H1 (cell line): ENCODE measurements around the gene CACNG1. TPM values are rescaled to one million over a fixed set of nuclear protein-coding genes. Genes with fewer than 3 reads are reported as not detected.
A peak's percentile ranks its signal among the peaks of the same experiment; 100 is the strongest.

Experiments
- CTCF ChIA-PET: fragments of 300-600 bp; sonication (Branson Sonifier 250); formaldehyde crosslinking; loops from one replicate; lab custom pipeline; 2021; ENCODE audit not compliant: partially characterized antibody; lab: Charles Lee
- POLR2A ChIA-PET: fragments of 300-600 bp; sonication (Branson Sonifier 250); formaldehyde crosslinking; loops from one replicate; lab custom pipeline; 2021; ENCODE audit warnings: inconsistent platforms; ENCODE audit not compliant: partially characterized antibody; lab: Charles Lee
- DNase-seq, 2 experiments: peaks; one replicate each; pipeline versions ENCODE4 v3.0.0 to v3.0.0-alpha.2; 2010 to 2022; ENCODE audit warnings: low spot score in 2 of 2, low read depth in 1 of 2, mixed read lengths in 1 of 2
- FAIRE-seq: peaks from 2 replicates; lab custom pipeline; 2011; peaks lifted over from hg19 to GRCh38; lab: Jason Lieb, UNC
- H2AFZ ChIP-seq: 2 replicates; pipeline ENCODE4 v1.8.1; 2012; ENCODE audit warnings: low read length, inconsistent platforms
- H2AK5ac ChIP-seq: 2 replicates; pipeline ENCODE4 v1.6.1; 2013; ENCODE audit warnings: low read depth, low read length
- H2BK120ac ChIP-seq: replicated peaks from 2 replicates; pipeline ENCODE3; 2013; ENCODE audit warnings: low read depth, low read length, inconsistent platforms
- H2BK12ac ChIP-seq: 2 replicates; pipeline ENCODE4 v1.6.1; 2013; ENCODE audit warnings: low read depth, low read length
- H2BK15ac ChIP-seq: 2 replicates; pipeline ENCODE4 v1.6.1; 2013; ENCODE audit warnings: low read length
- H2BK20ac ChIP-seq: 2 replicates; pipeline ENCODE4 v1.6.1; 2013; ENCODE audit warnings: low read length
- H2BK5ac ChIP-seq: 2 replicates; pipeline ENCODE4 v1.6.1; 2013; ENCODE audit warnings: low read depth, low read length
- H3K14ac ChIP-seq: 2 replicates; pipeline ENCODE4 v1.6.1; 2013; ENCODE audit warnings: inconsistent platforms; ENCODE audit not compliant: insufficient read length
- H3K18ac ChIP-seq: 2 replicates; pipeline ENCODE4 v1.6.1; 2013; ENCODE audit warnings: low read length; ENCODE audit errors: extremely low read depth
- H3K23ac ChIP-seq: 2 replicates; pipeline ENCODE4 v1.6.1; 2013; ENCODE audit warnings: inconsistent platforms; ENCODE audit not compliant: insufficient read length
- H3K23me2 ChIP-seq: 2 replicates; pipeline ENCODE4 v1.6.1; 2013; ENCODE audit warnings: low read depth, low read length
- H3K27ac ChIP-seq: 2 replicates; pipeline ENCODE4 v1.6.1; 2011; ENCODE audit warnings: low read depth, low read length, inconsistent platforms
- H3K27me3 ChIP-seq, 4 experiments: replicated peaks in 1 of 4; 1 replicate in 1 of 4; 2 replicates in 3 of 4; pipeline versions ENCODE4 v1.6.1 to v1.8.1; 2011 to 2013; ENCODE audit warnings: low read length in 3 of 4, mild to moderate bottlenecking in 3 of 4, inconsistent platforms in 2 of 4, mixed read lengths in 2 of 4, moderate library complexity in 1 of 4; ENCODE audit not compliant: control insufficient read depth in 3 of 4, insufficient read depth in 3 of 4; ENCODE audit errors: extremely low read depth in 1 of 4
- H3K36me3 ChIP-seq, 4 experiments: 2 replicates each; pipeline versions ENCODE4 v1.6.1 to v1.8.1; 2011 to 2013; ENCODE audit warnings: mild to moderate bottlenecking in 4 of 4, low read length in 3 of 4, moderate library complexity in 2 of 4, control low read depth in 1 of 4, inconsistent platforms in 1 of 4; ENCODE audit not compliant: insufficient read depth in 4 of 4, control insufficient read depth in 2 of 4
- H3K4ac ChIP-seq: replicated peaks from 2 replicates; pipeline ENCODE3; 2013; ENCODE audit warnings: low read length, low read depth, mixed read lengths, inconsistent platforms; ENCODE audit not compliant: insufficient read length
- H3K4me1 ChIP-seq, 4 experiments: replicated peaks in 1 of 4; 1 replicate in 1 of 4; 2 replicates in 3 of 4; pipeline versions ENCODE4 v1.6.1 to v1.8.1; 2011 to 2013; ENCODE audit warnings: low read length in 3 of 4, inconsistent platforms in 2 of 4, mixed read lengths in 1 of 4; ENCODE audit not compliant: insufficient read depth in 4 of 4, control insufficient read depth in 3 of 4
- H3K4me2 ChIP-seq, 2 experiments: 2 replicates each; pipeline versions ENCODE4 v1.6.1 to v1.8.1; 2011 to 2013; ENCODE audit warnings: low read depth in 2 of 2, low read length in 2 of 2, control low read depth in 1 of 2, inconsistent platforms in 1 of 2, mild to moderate bottlenecking in 1 of 2; ENCODE audit not compliant: insufficient read depth in 1 of 2
- H3K4me3 ChIP-seq, 4 experiments: fragments of 200-600, 300-600 bp in 1 of 4; sonication (generic), shearing (Covaris generic), sonication (Bioruptor Twin) in 1 of 4; 2 replicates each; pipeline versions ENCODE4 v1.5.1 to v1.8.1; 2011 to 2016; ENCODE audit warnings: low read length in 4 of 4, low read depth in 3 of 4, control low read depth in 2 of 4, inconsistent platforms in 2 of 4, mild to moderate bottlenecking in 2 of 4, mixed read lengths in 1 of 4, moderate library complexity in 1 of 4; ENCODE audit not compliant: insufficient read depth in 2 of 4; ENCODE audit errors: extremely low read depth in 1 of 4
- H3K56ac ChIP-seq: replicated peaks from 2 replicates; pipeline ENCODE3; 2013; ENCODE audit warnings: low read depth, mild to moderate bottlenecking, mixed read lengths, low read length, inconsistent platforms; ENCODE audit not compliant: insufficient read length
- H3K79me1 ChIP-seq: 2 replicates; pipeline ENCODE4 v1.6.1; 2013; ENCODE audit warnings: low read depth, low read length, control low read depth
- H3K79me2 ChIP-seq, 2 experiments: 2 replicates each; pipeline versions ENCODE4 v1.6.1 to v1.8.1; 2012 to 2013; ENCODE audit warnings: low read length in 2 of 2, mild to moderate bottlenecking in 2 of 2, inconsistent platforms in 1 of 2; ENCODE audit not compliant: insufficient read depth in 2 of 2, control insufficient read depth in 1 of 2
- H3K9ac ChIP-seq, 4 experiments: replicated peaks in 1 of 4; 1 replicate in 1 of 4; 2 replicates in 3 of 4; pipeline versions ENCODE4 v1.6.1 to v1.8.1; 2011 to 2013; ENCODE audit warnings: low read depth in 3 of 4, low read length in 3 of 4, control low read depth in 2 of 4, mild to moderate bottlenecking in 2 of 4, moderate library complexity in 2 of 4, inconsistent platforms in 1 of 4; ENCODE audit errors: extremely low read depth in 1 of 4
- H3K9me3 ChIP-seq, 2 experiments: 2 replicates each; pipeline versions ENCODE4 v1.6.1 to v1.8.1; 2012 to 2013; ENCODE audit warnings: mild to moderate bottlenecking in 2 of 2, moderate library complexity in 2 of 2, control low read depth in 1 of 2, inconsistent platforms in 1 of 2, low read depth in 1 of 2, low read length in 1 of 2, mixed read lengths in 1 of 2; ENCODE audit not compliant: insufficient read depth in 2 of 2
- H4K20me1 ChIP-seq, 2 experiments: replicated peaks in 1 of 2; 2 replicates each; pipeline versions ENCODE3 to v1.8.1; 2011 to 2013; ENCODE audit warnings: inconsistent platforms in 2 of 2, low read length in 2 of 2, mild to moderate bottlenecking in 1 of 2; ENCODE audit not compliant: insufficient read depth in 2 of 2, control insufficient read depth in 1 of 2
- H4K5ac ChIP-seq: 2 replicates; pipeline ENCODE4 v1.6.1; 2013; ENCODE audit warnings: low read length, low read depth, mixed read lengths, inconsistent platforms; ENCODE audit not compliant: insufficient read length
- H4K8ac ChIP-seq: 2 replicates; pipeline ENCODE4 v1.8.0; 2013; ENCODE audit warnings: mild to moderate bottlenecking, moderate library complexity, low read length, inconsistent platforms; ENCODE audit not compliant: insufficient read depth; ENCODE audit errors: extremely low read depth
- H4K91ac ChIP-seq: replicated peaks from 2 replicates; pipeline ENCODE3; 2013; ENCODE audit warnings: low read length, mixed read lengths, inconsistent platforms; ENCODE audit not compliant: insufficient read length
- RAD21 ChIP-seq, 2 experiments: IDR thresholded peaks in 1 of 2; conservative IDR thresholded peaks in 1 of 2; 2 replicates each; pipeline ENCODE4 v1.6.1; 2011; ENCODE audit warnings: low read depth in 2 of 2, low read length in 2 of 2, improper control_type of control experiment in 1 of 2, inconsistent platforms in 1 of 2, mild to moderate bottlenecking in 1 of 2, moderate library complexity in 1 of 2
- SUZ12 ChIP-seq: fragments of 200-600 bp; sonication (generic); IDR thresholded peaks from 2 replicates; pipeline ENCODE4 v1.6.1; 2012; ENCODE audit warnings: mild to moderate bottlenecking, inconsistent platforms, low read length, moderate library complexity, mixed read lengths
- WGBS, 2 experiments: shearing (Covaris generic) in 1 of 2; methylation state at CpG; one replicate each; pipeline versions ENCODE4 v1.1.6 to v1.1.7; 2013 to 2015; ENCODE audit warnings: low lambda C conversion rate in 2 of 2, mixed read lengths in 2 of 2, inconsistent platforms in 1 of 2, low coverage in 1 of 2, missing lambda C conversion rate in 1 of 2; ENCODE audit not compliant: insufficient replicate concordance in 2 of 2, insufficient coverage in 1 of 2, insufficient read length in 1 of 2; ENCODE audit errors: extremely low coverage in 1 of 2, missing lambda C conversion rate in 1 of 2; 5-methylcytosine and 5-hydroxymethylcytosine counted together
- polyA plus RNA-seq, 7 experiments: library from polyadenylated mRNA; depleted of rRNA in 3 of 7; stranded (reverse) in 5 of 7; unstranded in 2 of 7; fragments of >200 nt in 5 of 7; fragments of 200-250 nt in 2 of 7; gene quantifications; 1 replicate in 5 of 7; 2 replicates in 1 of 7; 4 replicates in 1 of 7; pipeline versions ENCODE4 v1.2.1 to v1.2.3, GENCODE V29; 2011 to 2013; ENCODE audit warnings: missing spikeins in 2 of 7, mixed read lengths in 2 of 7
- total RNA-seq: library from RNA; stranded (reverse); fragmentation: NEBNext Ultra II Directional; extraction: Animal tissue kit (Norgen Biotek cat#: 25700); gene quantifications from 2 replicates; pipeline ENCODE4 v1.2.1, GENCODE V29; 2021

The CACNG1 gene
- total and polyA plus RNA-seq, 2 of the 8 experiments (the other 6 are each of a cell fraction or from before 2014, with no cell fraction given), result not detected

DNA sequence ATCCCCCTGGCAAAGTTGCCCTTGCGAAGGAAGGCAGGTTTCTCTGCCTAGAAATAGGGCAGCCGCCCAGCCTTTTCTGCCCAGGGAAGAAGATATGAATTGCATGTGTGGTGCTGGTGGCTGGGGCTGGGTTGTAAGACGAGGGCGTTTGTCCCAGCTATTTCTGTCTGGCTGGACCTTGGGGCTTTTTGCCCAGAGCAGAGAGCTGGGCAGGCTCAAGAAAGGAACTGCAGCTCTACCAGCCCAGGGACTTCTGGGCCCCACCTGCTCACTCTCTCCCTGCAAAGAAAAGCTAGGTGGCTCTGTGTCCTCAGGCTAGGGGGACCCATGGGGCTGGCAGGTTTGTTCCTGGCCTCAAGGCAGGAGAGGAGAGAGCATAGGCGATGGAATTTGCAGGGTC, 586 bp downstream of the CACNG1 start:
- H4K91ac ChIP-seq, result no peak overlapping the region
- H4K20me1 ChIP-seq, result no peaks in the 10 kb centered on the region
- DNase-seq, result no peak
- H4K8ac ChIP-seq, result peak overlapping the region; percentile 29; the same call in 1 of the 2 replicates
- no peak overlapping the region for H3K23ac ChIP-seq
- TF ChIP-seq SUZ12 (no peak), RAD21 (IDR thresholded peaks at IDR 0.05 in 1 of 2, conservative IDR thresholded peaks at IDR 0.05 in 1 of 2; ENCODE audit: low read depth in 2 of 2, low read length in 2 of 2) (0 out of 4 replicates have a peak, but pooled peaks of 1 of the 2 experiments have one; percentile 8)
- H3K9ac ChIP-seq, result no peak overlapping the region
- no peaks in the 10 kb centered on the region for H3K79me2 ChIP-seq
- ChIA-PET POLR2A (interaction anchor here (1.4 kb wide), 1 partner anchor 12 kb away, joined by 3 read pairs; no protein-coding TSS in a partner anchor), CTCF (interaction anchor here (1.1 kb wide), 1 partner anchor 290 kb away, joined by 3 read pairs; no protein-coding TSS in a partner anchor)
- H3K56ac ChIP-seq, result no peak overlapping the region
- no peaks in the 10 kb centered on the region for H3K23me2 ChIP-seq
- peaks cover 7 to 16% of the 10 kb centered on the region in 2 experiments; a peak in 2 of 4 replicates for H3K9me3 ChIP-seq
- H3K36me3 ChIP-seq, result no peaks in the 10 kb centered on the region; a peak in 1 of 8 replicates
- H2AK5ac ChIP-seq, result no peak overlapping the region
- H2BK12ac ChIP-seq, result no peak overlapping the region
- H2BK5ac ChIP-seq, result no peak overlapping the region
- no peak overlapping the region for H2BK20ac ChIP-seq
- H3K14ac ChIP-seq, result no peak overlapping the region
- FAIRE-seq, result no peak
- no peaks in the 10 kb centered on the region for H3K79me1 ChIP-seq
- H3K27ac ChIP-seq, result no peak overlapping the region
- H3K4me1 ChIP-seq, result no peaks in the 10 kb centered on the region
- no peak overlapping the region for H2BK15ac ChIP-seq
- H3K27me3 ChIP-seq, result no peaks in the 10 kb centered on the region
- no peak overlapping the region for H4K5ac ChIP-seq
- no peak overlapping the region for H2AFZ ChIP-seq
- H3K4me2 ChIP-seq, result no peak overlapping the region
- 83% methylated on average over 4 of the region's 5 CpGs; no CpG with 5 or more reads in 1 of the 2 experiments for WGBS, 2 experiments
- no peak overlapping the region for H3K18ac ChIP-seq
- H3K4me3 ChIP-seq, result no peak overlapping the region
- H3K4ac ChIP-seq, result no peak overlapping the region
- H2BK120ac ChIP-seq, result no peak overlapping the region
